Lung microvascular endothelial cell (primary cell): ENCODE results near the gene PLEKHG4B. TPM values are rescaled to one million over a fixed set of nuclear protein-coding genes. Genes with fewer than 3 reads are reported as not detected.

ENCODE experiments used
- DNase-seq, 2 donors: peaks; one replicate each; pipeline versions ENCODE4 v3.0.0 to v3.0.0-alpha.2; 2010; ENCODE audit warnings: low read depth in 2 of 2
- total RNA-seq: library from RNA; depleted of rRNA; stranded (reverse); fragments of >200 nt; gene quantifications from 2 replicates; pipeline ENCODE4 v1.2.1, GENCODE V29; 2014

The PLEKHG4B gene
- total RNA-seq, 1 donor from 2014 or later = under 0.01 TPM

DNA sequence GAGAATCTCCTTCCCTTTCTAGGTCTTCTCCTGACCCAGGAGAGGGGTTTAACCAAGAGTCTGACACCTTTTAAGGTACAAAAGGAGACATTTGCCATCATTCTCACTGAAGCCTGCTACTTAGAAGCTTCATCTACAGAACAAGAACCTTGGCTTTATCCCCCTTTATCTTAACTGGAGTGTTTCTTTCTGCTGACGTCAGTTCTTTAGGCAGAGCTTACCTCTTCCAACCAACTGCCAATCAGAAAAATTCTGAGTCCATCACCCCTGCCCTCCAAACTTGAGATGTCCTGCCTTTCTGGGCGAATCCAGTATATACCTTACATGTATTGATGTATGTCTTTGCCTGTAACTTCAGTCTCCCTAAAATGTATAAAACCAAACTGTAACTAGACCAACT lies 37.2 kb downstream of the PLEKHG4B start:
- DNase-seq = no peak

GRCh38 chr5:129820-130219 lies 37.9 kb downstream of the PLEKHG4B start:
- DNase-seq = no peak

- no peak for DNase-seq
Measured at GRCh38 chr5:130601-131131, 38.7 kb downstream of the PLEKHG4B start.

- DNase-seq = peak in 1 of 2 donors; percentile 11
Measured at GRCh38 chr5:136901-137300, 44.9 kb downstream of the PLEKHG4B start.

- DNase-seq = no peak
Measured at GRCh38 chr5:137741-138140, 45.8 kb downstream of the PLEKHG4B start.

DNA sequence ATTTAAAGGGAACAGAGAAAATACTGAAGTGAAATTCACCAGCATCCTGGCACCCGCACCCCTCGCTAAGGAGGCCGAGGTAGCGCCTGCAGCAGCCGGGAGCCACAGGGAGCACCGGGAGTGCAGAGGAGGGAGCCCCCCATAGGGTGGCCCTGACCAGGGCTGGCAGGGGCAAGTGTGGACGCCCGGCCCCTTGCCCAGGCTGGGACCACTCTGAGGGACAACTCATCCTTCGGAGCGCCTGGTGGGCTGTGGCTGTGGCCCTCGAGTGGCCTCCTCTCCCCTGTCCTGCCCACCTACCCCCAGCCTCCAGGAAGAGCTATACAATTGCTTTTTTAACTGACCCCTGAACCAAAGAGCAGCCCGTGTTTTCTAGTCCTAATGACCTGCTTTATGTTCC lies 47.0 kb downstream of the PLEKHG4B start:
- DNase-seq = no peak

GRCh38 chr5:139579-140442 lies 47.8 kb downstream of the PLEKHG4B start:
- DNase-seq = no peak

DNA sequence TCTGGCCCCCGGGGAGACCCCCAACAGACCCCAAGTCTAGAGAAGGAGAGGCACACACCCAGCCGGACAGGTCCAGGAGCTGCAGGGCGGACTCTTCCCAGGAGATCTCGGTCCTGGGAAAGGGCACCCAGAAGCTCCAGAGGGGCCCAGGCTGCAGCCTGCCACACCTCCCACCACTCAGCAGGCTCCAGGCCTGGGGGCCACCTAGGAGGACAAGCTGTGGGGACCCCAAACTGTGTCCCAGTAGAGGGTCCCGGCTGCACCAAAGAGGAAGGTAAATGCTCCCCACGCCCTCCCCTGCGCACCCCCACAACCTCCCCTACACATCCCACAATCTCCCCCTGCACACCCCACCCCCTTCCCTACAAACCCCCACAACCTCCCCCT lies 48.5 kb downstream of the PLEKHG4B start:
- DNase-seq = no peak

DNA sequence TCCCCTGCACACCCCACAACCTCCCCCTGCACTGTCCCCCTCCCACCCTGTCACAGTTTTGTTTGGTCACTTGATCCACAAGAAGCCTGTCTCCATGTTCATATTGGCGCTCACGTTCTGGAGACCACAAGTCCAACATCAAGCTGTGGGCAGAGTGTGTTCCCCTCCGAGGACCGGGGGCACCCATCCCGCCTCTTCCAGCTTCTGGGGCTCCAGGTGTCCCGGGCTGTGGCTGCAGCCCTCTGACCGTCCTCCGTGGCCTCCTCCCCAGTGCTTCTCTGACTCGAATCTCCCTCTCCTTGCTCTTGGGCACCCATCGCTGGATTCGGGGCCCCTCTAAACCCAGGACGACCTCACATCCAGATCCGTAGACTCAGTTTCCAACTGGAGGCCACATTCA lies 49.2 kb downstream of the PLEKHG4B start:
- no peak for DNase-seq

DNA sequence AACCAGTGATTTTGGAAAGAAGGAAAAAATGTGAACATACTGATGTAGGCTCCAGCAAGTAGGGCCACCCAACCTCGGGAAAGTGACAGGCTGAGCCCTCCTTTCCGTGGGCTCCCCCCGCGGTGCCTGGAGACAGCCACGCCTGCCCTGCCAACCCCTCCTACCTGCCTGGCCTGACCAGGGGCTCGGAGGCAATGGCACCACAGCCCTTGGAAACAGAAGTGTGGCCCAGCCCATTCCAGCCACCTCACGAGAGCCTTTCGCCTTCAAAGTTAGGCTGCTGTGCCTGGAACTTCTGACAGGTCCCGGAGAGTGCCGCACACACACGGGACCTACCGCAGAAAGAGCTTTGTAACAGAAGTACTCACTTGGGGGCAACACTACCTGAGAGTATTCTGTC lies 49.8 kb downstream of the PLEKHG4B start:
- DNase-seq = no peak

DNA sequence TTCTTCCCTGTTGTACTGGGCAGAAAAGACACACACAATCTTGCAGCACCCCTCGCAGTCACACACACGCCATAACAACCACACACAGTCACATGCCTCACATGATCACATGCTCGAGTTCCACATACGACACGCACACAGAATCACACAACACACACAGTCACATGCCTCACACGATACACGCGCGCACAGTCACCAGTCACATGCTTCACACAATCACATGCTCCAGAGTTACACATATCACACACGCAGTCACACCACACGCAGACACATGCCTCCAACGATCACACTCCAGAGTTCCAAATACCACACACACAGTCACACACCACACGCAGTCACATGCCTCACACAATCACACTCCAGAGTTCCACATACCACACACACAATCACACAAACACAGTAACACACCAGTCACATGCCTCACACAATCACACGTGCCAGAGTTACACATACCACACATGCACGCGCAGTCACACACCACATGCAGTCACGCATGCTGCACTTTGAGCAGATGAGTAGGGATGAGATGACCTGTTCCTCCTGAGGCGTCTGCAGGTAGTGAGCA lies 50.4 kb downstream of the PLEKHG4B start:
- no peak for DNase-seq

DNA sequence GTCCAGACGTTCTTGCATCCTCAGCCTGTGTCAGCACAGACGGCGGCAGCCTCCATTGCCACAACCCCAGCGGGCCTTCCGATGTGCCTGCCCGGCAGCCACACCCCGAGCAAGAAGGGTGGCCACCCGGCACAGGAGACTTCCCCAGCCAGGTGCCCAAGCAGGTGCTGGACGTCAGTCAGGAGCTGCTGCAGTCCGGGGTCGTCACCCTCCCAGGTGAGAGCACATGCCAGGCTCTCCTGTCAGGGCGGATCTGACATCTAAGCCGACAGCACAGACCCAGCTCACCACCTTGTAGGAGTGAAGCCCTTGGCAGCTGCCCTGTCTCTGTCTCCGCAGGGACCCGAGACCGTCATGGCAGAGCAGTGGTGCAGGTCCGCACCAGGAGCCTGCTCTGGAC lies 51.1 kb downstream of the PLEKHG4B start:
- DNase-seq = no peak

- DNase-seq = no peak
Measured at GRCh38 chr5:144941-145340, 53.0 kb downstream of the PLEKHG4B start.

DNA sequence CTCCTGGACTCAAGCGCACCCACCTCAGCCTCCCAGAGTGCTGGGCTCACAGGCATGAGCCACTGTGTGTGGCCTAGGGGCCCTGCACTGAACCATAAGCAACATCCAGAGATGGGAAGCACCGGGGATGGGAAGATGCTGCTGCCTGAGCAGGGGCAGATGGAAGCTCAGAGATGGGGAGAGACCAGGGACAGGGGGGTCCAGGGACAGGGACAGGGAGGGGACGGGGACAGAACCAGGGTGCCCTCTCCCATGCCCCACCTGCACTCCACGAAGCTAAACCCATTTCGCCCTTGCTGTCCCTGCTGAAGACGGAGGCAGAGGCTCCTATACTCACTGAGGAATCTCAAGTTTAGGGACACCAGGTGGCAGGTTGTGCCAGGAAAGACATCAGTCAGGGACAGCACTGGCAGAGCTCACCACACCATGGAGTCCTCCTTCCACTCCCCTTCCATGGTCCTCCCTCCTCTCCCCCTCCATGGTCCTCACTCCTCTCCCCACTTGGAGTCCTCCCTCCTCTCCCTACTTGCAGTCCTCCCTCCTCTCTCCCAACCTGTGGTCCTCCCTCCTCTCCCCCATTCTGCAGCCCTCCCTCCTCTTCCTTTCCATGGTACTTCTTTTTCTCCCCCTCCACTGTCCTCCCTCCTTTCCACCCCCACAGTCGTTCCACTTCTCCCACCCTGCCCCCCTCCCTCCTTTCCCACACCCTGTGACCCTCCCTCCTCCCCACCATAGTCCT lies 53.8 kb downstream of the PLEKHG4B start:
- DNase-seq = no peak

DNA sequence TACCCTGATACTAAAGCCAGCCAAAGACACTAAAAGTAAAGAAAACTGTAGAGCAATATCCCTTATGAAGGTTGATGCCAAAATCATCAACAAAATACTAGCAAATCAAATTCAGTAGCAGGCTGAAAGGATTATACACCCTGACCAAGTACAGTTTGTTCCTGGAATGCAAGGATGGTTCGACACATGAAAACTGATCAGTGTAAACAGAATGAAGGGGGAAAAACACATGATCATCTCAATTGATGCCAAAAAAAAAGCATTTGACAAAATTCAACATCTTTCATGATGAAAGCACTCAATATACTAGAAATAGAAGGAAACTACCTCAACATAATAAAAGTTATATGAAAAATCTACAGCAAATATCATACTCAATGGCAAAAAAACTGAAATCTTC lies 55.8 kb downstream of the PLEKHG4B start:
- DNase-seq = no peak

DNA sequence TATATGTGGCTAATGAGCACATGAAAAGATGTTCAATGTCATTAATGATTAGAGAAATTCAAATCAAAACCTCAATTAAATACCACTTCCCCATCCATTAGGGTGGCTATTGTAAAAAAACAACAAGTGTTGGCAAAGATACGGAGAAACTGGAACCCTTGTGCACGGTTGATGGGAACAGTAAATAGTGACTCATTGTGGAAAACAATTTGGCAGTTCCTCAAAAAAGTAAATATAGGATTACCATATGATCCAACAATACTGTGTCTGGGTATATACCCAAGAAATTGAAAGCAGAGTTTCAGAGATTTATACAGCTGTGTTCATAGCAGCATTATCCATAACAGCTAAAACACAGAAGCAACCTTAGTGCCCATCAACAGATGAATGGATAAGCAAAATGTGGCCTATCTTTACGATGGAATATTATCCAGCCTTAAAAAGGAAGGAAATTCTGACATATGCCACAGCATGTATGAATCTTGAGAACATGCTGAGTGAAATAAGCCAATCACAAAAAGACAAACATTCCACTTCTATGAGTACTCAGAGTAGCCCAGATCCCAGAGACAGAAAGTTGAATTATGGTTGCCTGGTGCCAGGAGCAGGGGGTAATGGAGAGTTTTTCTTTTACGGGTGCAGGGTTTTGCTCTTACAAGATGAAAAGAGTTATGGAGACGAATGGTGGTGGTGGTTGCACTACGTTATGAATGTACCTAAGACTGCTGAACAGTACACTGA lies 57.9 kb downstream of the PLEKHG4B start:
- DNase-seq = no peak

DNA sequence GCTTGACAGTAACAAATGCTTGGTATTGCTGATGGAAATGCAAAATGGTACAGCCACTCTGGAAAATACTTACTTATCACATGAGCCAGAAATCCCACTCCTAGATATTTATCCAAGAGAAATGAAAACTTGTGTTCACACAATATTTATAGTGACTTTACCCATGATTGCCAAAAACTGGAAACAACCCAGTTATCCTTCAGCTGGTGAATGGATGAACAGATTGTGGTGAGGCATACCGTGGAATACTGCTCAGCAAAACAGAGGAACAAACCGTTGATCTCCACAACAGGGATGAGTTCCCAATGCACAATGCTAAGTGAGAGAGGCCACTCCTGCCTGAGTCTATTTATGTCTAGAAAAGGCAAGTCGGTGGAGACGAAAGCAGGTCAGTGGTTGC lies 58.8 kb downstream of the PLEKHG4B start:
- no peak for DNase-seq

DNA sequence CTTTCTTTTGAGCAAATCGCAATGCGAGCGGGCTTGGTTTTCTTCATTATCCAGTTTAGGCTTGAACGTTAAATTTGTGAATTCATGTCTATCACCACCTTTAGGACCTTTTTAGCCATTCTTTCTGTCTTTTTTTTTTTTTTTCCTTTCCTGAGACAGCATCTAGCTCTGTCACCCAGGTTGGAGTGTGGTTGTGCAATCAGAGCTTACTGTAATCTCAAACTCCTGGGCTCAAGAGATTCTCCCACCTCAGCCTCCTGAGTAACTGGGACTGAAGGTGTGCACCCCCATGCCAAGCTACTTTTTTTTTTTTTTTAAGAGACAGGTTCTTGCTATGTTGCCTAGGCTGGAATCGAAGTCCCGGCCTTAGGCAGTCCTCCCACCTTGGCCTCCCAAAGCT lies 60.1 kb downstream of the PLEKHG4B start:
- no peak for DNase-seq

DNA sequence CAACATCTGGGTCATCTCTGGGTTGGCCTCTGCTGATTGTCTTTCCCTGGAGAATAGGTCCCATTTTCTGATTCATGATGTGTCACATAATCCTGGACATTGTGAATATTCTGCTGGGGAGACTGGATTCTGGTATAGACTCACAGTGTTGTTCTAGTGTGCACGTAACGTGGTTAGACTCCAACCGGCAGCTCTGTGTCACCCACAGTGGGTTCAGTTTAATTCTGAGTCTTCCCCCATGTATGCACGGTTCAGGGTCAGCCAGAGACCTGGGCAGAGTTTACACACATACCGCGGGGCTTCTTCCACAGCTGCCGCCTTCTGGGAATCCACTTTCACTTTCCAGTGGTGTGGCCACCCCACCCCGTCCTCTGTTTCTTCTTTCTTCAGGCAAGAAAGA lies 61.3 kb downstream of the PLEKHG4B start:
- peak in 1 of 2 donors; percentile 42 for DNase-seq

DNA sequence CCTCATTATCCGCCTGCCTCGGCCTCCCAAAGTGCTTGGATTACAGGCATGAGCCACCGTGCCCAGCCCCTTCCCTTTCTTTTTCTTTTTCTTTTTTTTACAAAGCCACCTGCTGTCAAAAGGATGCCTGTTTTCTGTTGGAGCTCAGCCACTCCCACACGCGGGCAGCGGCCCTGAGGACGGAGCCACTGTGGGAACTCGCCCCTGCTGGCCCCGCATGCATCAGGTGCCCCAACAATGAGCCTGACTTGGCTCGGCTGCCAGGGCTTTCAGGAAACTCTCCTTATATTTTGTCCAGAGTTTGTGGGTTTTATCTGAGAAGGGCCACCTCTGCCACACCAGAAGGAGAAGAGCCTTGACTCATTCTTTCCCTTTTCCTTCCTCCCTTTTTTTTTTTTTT lies 62.3 kb downstream of the PLEKHG4B start:
- peak in 1 of 2 donors; percentile 31 for DNase-seq

GRCh38 chr5:154826-155225 lies 62.9 kb downstream of the PLEKHG4B start:
- no peak for DNase-seq
